Left lung (tissue), 10 donors: ENCODE results near the gene IL16. TPM values are rescaled to one million over a fixed set of nuclear protein-coding genes. Genes with fewer than 3 reads are reported as not detected.
A peak's percentile ranks its signal among the peaks of the same experiment; 100 is the strongest.

Source experiments
- ATAC-seq: fragments of 200-7000 bp; cut with Tn5 transposase; one replicate; pipeline ENCODE4 v1.9.1; 2020; ENCODE audit warnings: moderate library complexity
- DNase-seq, 4 donors: peaks; one replicate each; pipeline ENCODE4 v3.0.0-alpha.2; 2013 to 2020
- H3K27ac ChIP-seq, 2 donors: fragments of 200-600 bp; sonication (generic) in 1 of 2; one replicate each; pipeline versions ENCODE4 v1.5.0 to v1.8.0; 2020 to 2021
- H3K27me3 ChIP-seq, 2 donors: fragments of 200-600 bp; sonication (generic) in 1 of 2; one replicate each; pipeline versions ENCODE4 v1.5.0 to v1.8.0; 2020 to 2021
- H3K36me3 ChIP-seq, 2 donors: fragments of 200-600 bp; sonication (generic) in 1 of 2; one replicate each; pipeline versions ENCODE4 v1.5.0 to v1.8.0; 2020 to 2021
- H3K4me1 ChIP-seq, 2 donors: fragments of 200-600 bp; one replicate each; pipeline ENCODE4 v1.8.0; 2021
- H3K4me3 ChIP-seq, 2 donors: fragments of 200-600 bp; sonication (generic) in 1 of 2; one replicate each; pipeline versions ENCODE4 v1.5.0 to v1.8.0; 2020 to 2021; ENCODE audit warnings: mild to moderate bottlenecking in 1 of 2
- H3K9me3 ChIP-seq, 2 donors: fragments of 200-600 bp; sonication (generic) in 1 of 2; one replicate each; pipeline versions ENCODE4 v1.5.0 to v1.8.0; 2020 to 2021
- intact Hi-C, 2 donors: fragments of 100-400 bp; cut with DNase I; formaldehyde crosslinking; loops; one replicate each; pipeline versions ENCODE4 v1.11.2 to v1.14.2; 2022
- polyA plus RNA-seq, 6 donors: library from polyadenylated mRNA; unstranded; fragments of 120-200 nt; gene quantifications; one replicate each; pipeline ENCODE4 v1.2.1, GENCODE V29; 2013; ENCODE audit not compliant: insufficient read length in 6 of 6
- total RNA-seq, 2 donors: library from RNA; stranded (reverse); fragmentation: NEBNext Ultra II Directional; extraction: Animal tissue kit (Norgen Biotek cat#: 25700); gene quantifications; one replicate each; pipeline ENCODE4 v1.2.1, GENCODE V29; 2021
- TF ChIP-seq, protein P1 (sequence below), 2 donors: fragments of 200-600 bp; sonication (generic) in 1 of 2; IDR thresholded peaks; one replicate each; pipeline versions ENCODE4 v1.5.0 to v1.8.0; 2021; ENCODE audit warnings: antibody characterized with exemption in 2 of 2
- donor health status: DM: no; HTN: yes; CAD: no.
- donor health status: DM: no; HTN: no; CAD: no.

IL16 gene
- total and polyA plus RNA-seq, 8 donors: 11.4 to 34.3 (median 14.9) TPM

DNA sequence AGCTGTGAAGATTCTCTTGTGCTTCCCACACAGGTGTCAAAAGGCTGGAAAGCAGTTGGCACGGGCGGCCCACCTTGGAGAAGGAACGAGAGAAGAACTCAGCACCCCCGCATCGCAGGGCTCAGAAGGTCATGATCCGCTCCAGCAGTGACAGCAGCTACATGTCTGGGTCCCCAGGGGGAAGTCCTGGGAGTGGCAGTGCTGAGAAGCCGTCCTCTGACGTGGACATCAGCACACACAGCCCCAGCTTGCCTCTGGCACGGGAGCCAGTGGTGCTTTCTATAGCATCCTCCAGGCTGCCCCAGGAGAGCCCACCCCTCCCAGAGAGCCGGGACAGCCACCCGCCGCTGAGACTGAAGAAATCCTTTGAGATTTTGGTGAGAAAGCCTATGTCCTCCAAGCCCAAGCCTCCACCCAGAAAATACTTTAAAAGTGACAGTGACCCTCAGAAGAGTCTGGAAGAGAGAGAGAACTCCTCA lies 95.9 kb downstream of the IL16 start:
- H3K36me3 ChIP-seq: peaks cover 0 to 6% of the 10 kb centered on the region in 2 donors
- peak overlapping the region in 1 of 2 donors; percentile 85 for H3K27ac ChIP-seq
- ATAC-seq (no peak), DNase-seq (no peak)
- intact Hi-C loops: no loop called here
- TF ChIP-seq, protein P1, sequence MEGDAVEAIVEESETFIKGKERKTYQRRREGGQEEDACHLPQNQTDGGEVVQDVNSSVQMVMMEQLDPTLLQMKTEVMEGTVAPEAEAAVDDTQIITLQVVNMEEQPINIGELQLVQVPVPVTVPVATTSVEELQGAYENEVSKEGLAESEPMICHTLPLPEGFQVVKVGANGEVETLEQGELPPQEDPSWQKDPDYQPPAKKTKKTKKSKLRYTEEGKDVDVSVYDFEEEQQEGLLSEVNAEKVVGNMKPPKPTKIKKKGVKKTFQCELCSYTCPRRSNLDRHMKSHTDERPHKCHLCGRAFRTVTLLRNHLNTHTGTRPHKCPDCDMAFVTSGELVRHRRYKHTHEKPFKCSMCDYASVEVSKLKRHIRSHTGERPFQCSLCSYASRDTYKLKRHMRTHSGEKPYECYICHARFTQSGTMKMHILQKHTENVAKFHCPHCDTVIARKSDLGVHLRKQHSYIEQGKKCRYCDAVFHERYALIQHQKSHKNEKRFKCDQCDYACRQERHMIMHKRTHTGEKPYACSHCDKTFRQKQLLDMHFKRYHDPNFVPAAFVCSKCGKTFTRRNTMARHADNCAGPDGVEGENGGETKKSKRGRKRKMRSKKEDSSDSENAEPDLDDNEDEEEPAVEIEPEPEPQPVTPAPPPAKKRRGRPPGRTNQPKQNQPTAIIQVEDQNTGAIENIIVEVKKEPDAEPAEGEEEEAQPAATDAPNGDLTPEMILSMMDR (IDR thresholded peaks at IDR 0.05): no peak
- H3K4me1 ChIP-seq: peaks cover 4 to 54% of the 10 kb centered on the region in 2 donors
- H3K9me3 ChIP-seq: no peaks in the 10 kb centered on the region
- no peaks in the 10 kb centered on the region for H3K27me3 ChIP-seq
- no peak overlapping the region for H3K4me3 ChIP-seq

DNA sequence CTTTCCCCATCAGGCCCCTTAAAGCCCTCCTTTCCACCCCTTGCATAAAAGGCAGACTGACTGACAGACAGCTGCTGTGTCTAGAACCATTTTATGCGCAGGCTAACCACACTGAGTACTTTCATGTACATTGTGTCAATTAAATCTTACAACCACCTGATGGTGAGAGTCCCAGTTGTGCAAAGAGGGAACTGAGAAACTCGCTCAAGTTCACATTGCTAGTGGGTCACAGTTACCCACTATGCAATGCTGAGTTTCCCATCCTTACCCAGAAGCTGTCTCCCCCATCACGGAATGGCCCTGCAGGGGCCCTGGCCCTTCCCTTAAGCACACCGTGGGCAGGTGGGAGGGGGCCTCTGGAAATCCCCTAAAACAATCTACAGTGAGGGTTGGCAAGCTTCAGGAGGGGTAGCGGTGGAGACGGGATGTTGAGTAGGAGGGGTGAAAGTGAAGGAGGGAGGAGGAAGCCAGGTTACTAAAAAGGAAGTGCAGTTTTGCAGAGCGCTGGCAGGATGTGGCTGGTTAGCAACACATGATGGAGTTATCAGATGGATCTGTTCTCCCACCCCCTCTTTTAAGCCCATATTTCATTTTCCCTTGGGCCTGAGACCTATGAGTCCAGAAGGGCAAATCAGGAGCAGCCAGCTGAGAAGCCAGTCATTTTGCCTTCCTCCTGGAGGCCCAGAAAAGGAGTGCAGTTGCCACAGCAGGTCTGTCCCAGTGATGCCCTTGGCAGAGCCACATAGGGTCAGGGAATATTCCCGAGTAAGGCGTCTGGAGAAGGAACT lies 97.2 kb downstream of the IL16 start:
- Histone ChIP-seq H3K9me3 (no peaks in the 10 kb centered on the region), H3K27ac (peak overlapping the region; percentile 27 to 85), H3K36me3 (peaks cover 0 to 6% of the 10 kb centered on the region in 2 donors), H3K4me1 (peaks cover 4 to 67% of the 10 kb centered on the region in 2 donors), H3K27me3 (no peaks in the 10 kb centered on the region), H3K4me3 (peak overlapping the region in 1 of 2 donors; percentile 6)
- TF ChIP-seq, protein P1 (IDR thresholded peaks at IDR 0.05): no peak
- no peak for DNase-seq
- peak; percentile 33 for ATAC-seq
- intact Hi-C loops: no loop called here

DNA sequence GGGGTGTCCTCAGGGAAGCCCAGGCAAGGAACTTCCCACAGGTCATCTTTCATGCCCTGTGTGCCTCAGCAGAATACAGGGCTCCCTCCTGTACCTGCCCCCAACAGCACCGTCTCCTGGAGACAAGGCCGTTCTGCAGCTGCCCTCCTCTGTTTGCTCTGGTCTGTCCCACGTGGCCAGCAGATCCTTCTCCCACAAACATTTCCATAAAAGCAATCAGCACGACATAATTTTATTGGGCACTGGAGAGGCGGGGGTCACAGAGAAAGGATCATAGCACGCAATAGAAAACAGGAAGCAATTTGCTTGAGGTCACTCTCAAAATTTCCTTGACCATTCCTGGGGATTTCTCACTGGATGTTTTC lies 97.8 kb downstream of the IL16 start:
- TF ChIP-seq, protein P1 (IDR thresholded peaks at IDR 0.05): no peak
- intact Hi-C loops: no loop called here
- H3K36me3 ChIP-seq: peaks cover 0 to 6% of the 10 kb centered on the region in 2 donors
- peak overlapping the region; percentile 27 to 85 for H3K27ac ChIP-seq
- H3K4me3 ChIP-seq: no peak overlapping the region
- H3K27me3 ChIP-seq: no peaks in the 10 kb centered on the region
- H3K4me1 ChIP-seq: peaks cover 4 to 73% of the 10 kb centered on the region in 2 donors
- no peak for ATAC-seq
- no peaks in the 10 kb centered on the region for H3K9me3 ChIP-seq
- DNase-seq: no peak

DNA sequence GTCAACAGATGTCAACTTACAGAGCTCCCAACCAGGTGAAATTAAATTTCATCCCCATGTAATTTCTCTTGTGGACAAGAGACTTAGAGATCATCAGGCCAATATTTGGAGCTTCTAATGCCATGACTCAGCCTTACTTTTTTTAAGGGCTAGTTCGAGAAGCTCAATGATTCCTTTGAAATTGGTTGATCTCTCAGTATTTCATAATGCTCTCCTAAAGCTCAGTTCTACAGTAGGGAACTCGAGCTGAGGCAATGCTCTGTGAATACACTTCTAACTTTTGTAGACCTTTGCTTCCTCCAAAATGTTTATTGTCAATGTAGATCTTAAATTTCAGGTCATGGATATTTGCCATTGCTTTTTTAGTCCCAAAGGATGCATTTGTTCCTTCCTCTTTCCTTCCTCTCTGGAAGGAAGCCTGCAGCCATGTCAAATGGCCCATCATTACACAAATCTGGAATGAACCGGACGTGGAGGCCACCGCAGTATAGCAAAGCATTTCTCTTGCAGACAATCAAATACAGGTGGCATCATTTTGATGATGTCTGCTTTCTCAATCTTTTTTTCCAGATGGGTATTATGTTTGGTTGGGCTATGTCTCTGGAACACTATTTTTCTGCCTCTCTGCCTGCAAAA lies 98.9 kb downstream of the IL16 start:
- Histone ChIP-seq H3K27me3 (no peaks in the 10 kb centered on the region), H3K4me3 (no peak overlapping the region), H3K27ac (peak overlapping the region; percentile 1 to 85), H3K36me3 (peaks cover 0 to 12% of the 10 kb centered on the region in 2 donors), H3K4me1 (peaks cover 4 to 84% of the 10 kb centered on the region in 2 donors), H3K9me3 (no peaks in the 10 kb centered on the region)
- TF ChIP-seq, protein P1 (IDR thresholded peaks at IDR 0.05): no peak
- DNase-seq (no peak), ATAC-seq (no peak)
- intact Hi-C loops: no loop called here

DNA sequence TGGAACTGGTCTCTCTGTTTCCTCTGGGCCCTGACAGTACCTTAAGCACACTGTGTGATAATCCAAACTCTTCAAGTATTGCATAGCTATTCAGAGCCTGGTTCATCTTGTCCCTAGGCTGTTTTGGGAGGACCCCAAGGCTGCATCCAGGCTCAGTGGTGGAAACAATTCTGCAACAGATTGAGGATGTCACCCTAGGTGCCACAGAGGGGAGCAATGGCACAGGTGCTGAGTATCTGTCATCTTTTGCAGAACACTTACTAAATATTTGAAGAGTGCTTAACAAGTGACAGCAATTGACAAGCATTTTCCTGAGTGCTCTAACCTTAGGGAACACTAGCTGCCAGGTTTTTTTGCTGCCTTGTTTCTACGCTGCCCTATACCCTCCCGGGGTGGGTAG lies 99.5 kb downstream of the IL16 start:
- intact Hi-C loops: no loop called here
- Histone ChIP-seq H3K27me3 (no peaks in the 10 kb centered on the region), H3K36me3 (peaks cover 0 to 13% of the 10 kb centered on the region in 2 donors), H3K4me3 (no peak overlapping the region), H3K9me3 (no peaks in the 10 kb centered on the region), H3K27ac (peak overlapping the region; percentile 81 to 85), H3K4me1 (peaks cover 4 to 90% of the 10 kb centered on the region in 2 donors)
- TF ChIP-seq, protein P1 (IDR thresholded peaks at IDR 0.05): no peak
- ATAC-seq (no peak), DNase-seq (no peak)
